ENCODE measurements around the gene CALHM3. TPM values are rescaled to one million over a fixed set of nuclear protein-coding genes. Genes with fewer than 3 reads are reported as not detected.
A peak's percentile ranks its signal among the peaks of the same experiment; 100 is the strongest.
"Not testable (repeated sequence)": the region's sequence is repeated elsewhere in the genome, so short reads cannot be mapped to it uniquely, and the experiment has no call there.

The CALHM3 gene
- total RNA-seq, 1 donor from 2014 or later, result not detected

DNA sequence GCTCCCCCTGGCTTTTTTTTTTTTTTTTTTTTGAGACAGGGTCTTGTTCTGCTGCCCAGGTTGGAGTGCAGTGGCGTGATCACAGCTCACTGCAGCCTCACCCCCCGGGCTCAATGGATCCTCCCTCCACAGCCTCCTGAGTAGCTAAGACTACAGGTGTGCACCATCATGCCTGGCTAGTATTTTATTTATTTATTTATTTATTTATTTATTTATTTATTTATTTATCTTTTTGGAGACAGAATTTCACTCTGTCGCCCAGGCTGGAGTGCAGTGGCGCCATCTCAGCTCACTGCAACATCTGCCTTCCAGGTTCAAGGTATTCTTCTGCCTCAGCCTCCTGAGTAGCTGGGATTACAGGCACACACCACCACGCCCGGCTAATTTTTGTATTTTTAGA lies 24.7 kb upstream of the CALHM3 start:
- DNase-seq (ENCODE audit: low spot score in 2 of 2); FAIRE-seq: not testable (repeated sequence)

DNA sequence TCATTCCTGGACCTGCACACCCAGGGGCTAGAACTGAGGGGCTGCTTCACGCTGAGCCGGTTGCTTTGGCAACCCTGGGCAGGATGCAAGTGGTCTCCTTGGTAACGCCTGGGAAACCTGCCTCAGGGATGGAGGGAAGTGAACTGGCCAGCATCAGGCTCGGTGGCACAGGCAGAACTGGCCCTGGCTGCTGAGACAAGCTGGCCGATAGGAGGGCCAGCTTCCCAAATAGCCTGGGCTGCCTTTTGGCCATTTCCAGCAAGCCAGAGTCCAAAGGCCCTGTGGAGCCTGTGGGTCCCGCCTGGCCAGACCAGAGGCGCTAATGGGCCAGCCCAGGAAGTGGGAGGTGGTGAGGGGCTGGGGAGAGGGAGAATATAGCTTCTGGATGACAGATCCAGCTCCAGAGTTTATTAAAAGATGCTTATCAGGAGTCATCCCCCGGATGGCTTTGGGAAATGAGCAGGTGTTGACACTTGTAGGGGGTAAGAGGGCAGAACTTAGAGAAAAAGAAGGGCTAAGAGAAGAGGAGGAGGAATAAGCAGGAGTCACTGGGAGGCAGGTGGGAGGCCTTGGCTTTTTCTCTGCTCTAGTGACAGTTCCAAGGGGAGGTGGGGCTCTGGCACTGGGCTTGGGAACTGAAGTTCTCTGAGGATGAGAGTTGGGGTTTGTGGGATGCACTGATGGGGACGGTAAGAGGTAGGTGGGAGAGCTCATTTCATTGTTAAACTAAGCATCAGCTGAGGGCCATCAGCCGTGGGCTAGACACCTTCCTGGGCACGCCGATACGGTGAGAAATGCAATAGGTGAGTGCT lies 24.0 kb upstream of the CALHM3 start:
- DNase-seq (ENCODE audit: low spot score in 2 of 2) (no peak), FAIRE-seq (no peak)

DNA sequence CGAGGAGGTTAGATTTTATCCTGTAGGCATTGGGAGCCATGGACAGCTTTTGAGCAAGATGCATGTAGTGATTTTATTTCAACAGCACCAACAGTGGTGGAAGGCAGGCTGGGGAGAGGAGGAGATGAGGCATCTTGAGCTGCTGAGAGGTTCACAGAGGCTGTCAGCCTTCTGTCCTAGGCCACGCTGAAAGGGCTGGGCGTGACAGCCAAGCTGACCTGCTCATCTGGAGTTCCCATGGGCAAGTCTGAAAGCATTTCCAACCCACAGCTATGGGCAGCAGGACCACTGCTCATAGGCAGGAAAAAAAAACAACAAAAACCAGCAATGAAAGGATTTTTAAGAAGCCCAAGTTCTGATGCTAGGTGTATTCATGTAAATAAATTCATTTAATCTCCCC lies 22.1 kb upstream of the CALHM3 start:
- no peak for DNase-seq (ENCODE audit: low spot score in 2 of 2)
- no peak for FAIRE-seq

DNA sequence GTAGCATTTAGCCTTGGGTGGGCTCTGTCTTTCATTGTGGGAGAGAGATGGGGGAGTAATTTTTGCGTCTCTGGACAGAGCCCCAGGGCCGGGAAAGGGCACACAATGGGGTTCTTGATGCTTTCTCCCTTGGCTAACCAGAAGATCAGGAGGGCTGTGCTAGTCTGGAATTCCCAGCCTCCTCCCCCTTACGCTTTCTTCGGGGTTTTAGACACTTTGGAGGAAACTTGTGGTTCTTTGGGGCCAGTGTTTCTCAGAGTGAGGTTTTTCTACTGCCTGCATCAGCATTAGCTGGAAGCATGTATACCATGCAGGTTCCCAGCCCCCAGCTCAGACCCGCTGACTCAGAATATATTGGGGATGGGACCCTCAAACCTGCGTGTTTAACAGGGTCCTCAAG lies 21.4 kb upstream of the CALHM3 start:
- FAIRE-seq, result no peak
- DNase-seq (ENCODE audit: low spot score in 2 of 2), result no peak

DNA sequence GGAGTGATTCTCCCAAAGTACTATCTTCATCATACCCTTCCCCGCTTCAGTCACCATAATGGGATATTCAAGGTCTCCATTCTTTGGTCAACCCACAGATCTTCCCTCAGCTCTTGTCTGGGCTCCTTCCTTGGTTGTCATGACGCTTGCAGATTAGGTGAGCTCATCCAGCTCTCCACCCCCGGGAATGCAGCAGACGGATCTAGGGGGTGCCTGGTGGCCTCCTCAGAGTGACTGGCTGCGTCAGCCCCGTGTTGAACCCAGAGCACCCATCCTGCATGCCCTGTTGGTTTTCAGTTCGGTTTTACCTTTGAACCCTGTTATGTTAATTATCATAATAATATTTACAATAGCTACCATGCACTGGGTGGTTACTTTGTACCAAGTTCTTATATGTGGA lies 20.8 kb upstream of the CALHM3 start:
- FAIRE-seq, result no peak
- DNase-seq (ENCODE audit: low spot score in 2 of 2), result no peak

DNA sequence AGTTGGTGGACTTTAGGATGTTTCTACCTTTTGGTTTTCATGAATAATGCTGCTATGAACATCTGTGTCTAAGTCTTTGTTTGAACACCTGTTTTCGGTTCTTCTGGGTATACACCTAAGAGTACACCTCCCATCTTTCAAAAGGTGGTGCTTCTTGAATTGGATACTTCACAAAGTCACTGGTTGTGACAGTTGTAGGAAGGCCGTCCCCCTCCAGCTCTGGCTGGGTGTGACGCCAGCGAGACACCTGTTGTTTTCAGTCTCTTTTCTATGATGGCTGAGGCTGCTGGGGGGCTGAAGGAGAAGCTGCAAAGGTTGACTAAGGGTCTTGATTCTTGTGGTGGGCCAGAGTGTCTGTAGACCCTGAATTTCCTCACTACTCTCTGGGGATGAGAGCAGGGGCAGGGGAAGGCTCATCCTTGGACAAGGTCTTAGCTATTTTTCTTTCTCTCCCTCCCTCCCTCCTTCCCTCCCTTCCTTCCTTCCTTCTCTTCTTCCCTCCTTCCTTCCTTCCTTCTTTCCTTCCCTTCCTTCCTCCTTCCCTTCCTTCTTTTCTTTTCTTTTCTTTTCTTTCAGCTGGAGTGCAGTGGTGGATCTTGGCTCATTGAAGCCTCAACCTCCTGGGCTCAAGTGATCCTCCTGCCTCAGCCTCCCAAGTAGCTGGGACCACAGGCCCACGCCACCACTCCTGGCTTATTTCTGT lies 20.0 kb upstream of the CALHM3 start:
- FAIRE-seq (no peak), DNase-seq (ENCODE audit: low spot score in 2 of 2) (no peak)

DNA sequence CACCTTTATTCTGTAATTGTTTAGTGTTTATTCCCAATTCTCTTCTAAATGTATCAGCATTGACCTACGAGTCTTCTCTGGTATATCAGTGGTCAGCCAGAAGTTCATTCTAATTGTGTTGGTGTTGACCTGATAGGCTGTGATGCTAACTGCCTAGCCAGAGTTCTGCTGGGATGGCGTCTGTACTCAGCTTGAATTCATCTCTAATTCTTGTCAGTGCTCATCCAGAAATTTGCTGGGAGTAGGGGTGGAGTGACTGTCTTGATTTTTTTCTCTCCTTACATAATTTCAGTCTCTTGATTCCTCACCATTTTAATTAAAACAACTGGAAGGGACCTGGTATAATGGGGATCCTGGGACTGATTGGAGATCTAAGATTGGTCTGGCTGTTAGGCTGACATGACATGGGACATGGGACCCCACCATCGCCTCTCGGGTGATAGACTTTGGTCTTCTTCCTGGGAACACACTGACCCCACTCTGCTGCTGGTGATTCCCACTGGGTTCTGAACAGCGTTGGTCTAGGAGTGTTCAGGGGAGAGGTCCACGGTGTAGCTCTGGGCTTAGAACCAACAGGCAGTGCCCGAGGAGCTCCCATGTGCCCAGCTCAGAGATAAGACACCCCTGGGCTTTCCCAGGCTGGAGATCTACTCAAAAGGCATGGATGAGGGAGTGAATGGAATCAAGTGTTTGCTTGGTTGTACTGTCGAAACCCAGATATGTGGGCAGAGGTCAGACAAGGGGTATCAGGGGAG lies 18.3 kb upstream of the CALHM3 start:
- no peak for DNase-seq (ENCODE audit: low spot score in 2 of 2)
- FAIRE-seq, result no peak

DNA sequence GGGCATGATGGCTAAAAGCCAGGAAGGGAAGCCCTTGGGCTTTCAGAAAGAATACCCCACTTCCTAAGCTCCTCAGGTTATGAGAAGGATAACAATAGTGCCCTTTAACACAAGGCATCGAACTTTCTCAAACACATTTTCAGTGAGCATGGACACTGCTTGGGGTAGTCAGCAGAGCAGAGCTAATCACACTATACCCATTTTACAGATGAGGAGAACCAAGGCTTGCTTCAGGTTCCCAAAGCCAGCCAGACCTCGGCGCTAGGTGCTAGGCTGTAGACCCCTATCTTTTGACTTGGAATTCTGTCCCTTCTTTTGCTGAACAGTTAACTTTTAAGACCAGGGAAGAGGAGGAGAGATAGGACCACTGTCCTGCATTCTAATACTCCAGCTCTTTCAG lies 16.3 kb upstream of the CALHM3 start:
- FAIRE-seq, result no peak
- no peak for DNase-seq (ENCODE audit: low spot score in 2 of 2)

DNA sequence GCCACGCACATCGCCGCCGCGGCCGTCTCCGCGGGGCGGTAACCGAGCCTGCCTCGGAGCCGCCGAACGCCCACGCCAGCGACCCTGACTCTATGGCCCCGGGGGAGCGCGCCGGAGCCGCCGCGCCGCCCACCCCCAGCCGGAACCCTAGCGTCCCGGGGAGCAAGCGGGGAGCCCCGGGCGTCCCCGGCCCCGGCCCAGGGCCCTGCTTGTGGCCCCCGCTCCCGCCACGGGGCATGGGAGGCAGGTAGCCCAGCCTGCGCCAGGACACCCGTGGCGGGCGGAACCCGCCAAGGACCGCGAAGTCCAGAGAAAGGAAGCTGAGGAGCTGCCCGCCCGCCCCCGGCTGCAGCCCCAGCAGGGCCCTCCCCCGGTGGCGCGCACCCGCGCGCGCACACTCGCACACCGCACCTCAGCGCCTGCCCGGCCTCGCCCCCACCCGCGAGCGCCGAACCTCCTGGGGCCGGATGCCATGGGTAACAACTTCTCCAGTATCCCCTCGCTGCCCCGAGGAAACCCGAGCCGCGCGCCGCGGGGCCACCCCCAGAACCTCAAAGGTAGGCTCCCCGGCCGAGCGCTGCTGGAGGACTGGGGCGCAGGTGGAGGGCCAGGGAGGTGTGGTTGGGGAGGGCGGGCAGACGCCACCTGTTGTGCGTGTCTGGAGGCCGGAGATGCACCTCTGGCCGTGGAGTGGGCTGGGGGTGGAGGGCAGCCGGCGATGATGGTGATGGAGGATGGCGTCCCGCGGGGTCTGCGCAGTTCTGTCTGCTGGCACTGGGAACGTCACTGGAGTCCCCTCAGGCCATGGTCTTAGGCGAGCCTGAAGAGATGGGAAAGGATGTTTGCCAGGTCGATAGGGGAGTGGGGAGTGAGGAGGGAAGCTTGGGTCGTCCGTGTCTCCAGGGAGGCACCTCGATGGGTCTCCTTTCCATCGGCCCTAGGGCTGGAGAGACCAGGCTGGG lies 15.2 kb upstream of the CALHM3 start:
- peak; percentile 42 to 44 for DNase-seq (ENCODE audit: low spot score in 2 of 2)
- no peak for FAIRE-seq

DNA sequence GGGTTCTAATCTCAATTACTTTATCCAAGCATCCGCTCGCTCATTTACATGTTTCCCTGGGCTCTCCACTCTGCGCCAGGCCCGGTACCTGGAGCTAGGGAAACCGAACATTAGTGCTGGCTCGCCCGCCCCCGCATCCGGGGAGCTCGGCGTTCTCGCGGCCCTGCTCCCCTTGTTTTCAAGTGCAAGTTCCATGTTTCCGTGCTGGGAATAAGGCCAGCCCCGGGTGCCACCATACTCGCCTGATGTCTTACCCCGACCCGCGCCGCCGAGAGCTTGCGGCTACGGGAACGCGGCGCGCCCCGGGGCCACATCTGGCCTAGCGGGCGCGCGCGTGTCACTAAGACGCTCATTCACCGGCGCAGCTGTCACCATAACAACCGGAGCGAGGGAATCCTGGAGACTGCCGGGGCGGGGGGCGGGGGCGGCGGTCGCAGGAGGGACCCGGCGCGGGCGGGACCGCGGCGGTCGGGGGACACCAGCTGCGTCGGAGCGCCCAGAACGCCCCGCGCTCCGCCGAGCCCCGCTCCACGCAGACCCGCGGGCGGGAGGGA lies 14.4 kb upstream of the CALHM3 start, which contains the start of gene NEURL1:
TSS of gene NEURL1 (plus strand) at position 344 of the 554 bp plus-strand sequence. CDS start 683 bp downstream, outside the sequence.
- no peak for FAIRE-seq
- DNase-seq (ENCODE audit: low spot score in 2 of 2), result peak; percentile 45 to 63

DNA sequence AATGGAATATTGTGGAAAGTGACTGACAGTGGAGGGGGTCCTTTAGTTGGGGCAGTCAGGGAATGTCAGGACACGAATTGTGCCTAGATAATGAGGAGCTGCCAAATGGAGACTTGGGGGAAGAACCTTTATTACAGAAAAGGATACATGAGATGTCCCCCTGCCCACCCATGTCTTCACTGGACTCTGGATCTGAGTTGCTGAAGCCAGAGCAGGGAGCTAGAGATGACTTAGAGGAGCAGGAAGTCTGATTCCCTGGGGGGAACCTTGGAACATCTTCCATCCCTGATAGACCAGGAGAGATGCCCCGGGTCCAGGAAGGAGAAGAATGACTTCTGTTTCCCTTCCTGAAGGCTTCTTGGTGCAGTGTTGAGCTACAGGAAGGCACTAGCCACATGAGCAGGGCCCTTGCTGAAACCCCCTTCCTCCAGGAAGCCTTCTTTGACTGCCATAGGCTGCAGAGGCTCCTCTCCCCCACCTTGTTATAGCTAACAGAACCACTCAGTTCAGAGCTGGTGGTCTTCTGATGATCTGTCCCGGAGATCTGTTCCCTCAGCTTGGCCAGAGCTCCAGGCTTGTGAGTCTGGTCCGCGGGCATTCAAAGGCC lies 13.7 kb upstream of the CALHM3 start:
- DNase-seq (ENCODE audit: low spot score in 2 of 2), result no peak
- no peak for FAIRE-seq

DNA sequence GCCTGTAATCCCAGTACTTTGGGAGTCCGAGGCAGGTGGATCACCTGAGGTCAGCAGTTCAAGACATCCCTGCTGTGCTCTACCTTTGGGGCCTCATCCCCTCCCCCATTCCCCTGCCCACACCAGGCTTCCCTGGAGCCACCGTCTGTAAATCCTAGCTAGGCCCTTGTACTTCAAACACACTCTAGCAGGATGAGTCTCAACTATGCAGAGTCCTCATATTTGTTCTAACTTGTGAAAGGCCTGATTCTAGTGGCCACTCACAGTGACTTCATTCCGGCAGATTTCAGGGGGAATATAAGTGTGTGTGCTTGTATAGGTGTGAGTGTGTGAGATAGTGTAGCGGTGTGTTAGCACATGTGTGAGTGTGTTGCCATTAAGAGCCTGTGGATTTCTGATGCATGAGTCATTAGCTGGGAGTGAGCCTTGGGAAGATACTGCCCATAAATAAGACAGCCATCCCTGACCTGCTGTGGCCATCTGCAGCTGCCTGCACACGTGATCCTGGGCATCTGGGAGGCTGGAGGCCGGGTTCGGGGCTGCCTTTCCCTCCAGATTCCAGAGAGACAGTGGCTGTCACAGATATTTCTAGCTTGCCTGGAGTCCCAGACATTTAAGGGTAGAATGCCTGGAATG lies 12.8 kb upstream of the CALHM3 start:
- DNase-seq (ENCODE audit: low spot score in 2 of 2) (no peak), FAIRE-seq (no peak)

DNA sequence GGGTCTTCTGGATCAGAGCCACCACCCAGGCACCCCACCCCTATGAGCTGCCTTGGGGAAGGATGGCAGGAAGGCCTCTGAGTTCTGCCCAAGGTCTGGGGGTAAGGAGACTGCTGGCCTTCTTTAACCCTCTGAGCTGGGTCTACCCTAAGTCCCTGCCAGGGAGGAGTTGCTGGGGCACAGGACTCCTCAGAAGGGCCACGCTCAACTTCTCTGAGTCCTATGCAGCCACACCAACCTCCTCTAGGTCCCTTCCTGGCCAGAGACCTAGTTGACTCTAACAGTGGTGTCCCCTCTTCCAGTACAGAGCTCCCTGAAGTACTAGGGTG lies 11.9 kb upstream of the CALHM3 start:
- FAIRE-seq (no peak), DNase-seq (ENCODE audit: low spot score in 2 of 2) (no peak)

DNA sequence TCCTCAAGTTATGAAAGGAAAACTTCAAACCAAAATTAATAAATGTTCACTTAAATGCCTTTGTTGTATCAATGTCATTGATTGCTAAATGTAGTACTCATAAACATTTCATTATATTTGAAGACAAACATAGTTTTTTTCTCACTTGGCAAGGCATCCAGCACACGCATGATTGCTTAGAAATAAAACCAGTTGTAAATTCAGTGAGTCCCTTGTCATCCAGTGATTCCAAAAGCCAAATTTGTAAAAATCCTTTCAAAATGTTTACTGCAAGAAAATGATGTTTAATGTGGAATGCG lies 8.3 kb upstream of the CALHM3 start:
- DNase-seq (ENCODE audit: low spot score in 2 of 2) (no peak), FAIRE-seq (no peak)

DNA sequence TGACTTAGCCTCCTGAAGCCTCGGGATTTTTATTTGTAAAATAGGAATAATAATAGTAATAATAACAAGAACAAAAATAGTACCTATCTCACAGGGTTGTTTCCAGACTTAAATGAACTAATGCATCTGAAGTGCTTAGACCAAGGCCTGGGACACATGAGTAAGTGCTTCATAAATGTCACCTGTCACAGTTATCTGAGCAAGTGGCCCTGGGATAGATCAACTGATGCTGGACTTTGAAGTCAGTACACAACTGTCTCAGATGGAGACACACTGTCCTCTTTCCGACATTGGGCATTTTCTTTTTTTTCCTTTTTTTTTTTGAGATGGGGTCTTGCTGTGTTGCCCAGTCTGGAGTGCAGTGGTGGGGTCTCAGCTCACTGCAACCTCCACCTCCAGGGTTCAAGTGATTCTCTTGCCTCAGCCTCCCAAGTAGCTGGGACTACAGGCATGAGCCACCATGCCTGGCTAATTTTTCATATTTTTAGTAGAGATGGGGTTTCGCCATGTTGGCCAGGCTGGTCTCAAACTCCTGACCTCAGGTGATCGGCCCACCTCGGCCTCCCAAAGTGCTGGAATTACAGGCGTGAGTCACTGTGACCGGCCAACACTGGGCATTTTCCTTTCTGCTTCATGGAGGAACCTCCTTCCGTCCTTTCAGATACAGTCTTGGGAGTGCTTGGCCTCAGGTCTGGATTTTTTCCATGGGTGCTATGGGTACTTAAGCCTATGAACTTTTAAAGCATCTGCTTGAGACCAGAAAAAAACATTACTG lies 7.8 kb upstream of the CALHM3 start:
- not testable (repeated sequence) for FAIRE-seq; DNase-seq (ENCODE audit: low spot score in 2 of 2)

DNA sequence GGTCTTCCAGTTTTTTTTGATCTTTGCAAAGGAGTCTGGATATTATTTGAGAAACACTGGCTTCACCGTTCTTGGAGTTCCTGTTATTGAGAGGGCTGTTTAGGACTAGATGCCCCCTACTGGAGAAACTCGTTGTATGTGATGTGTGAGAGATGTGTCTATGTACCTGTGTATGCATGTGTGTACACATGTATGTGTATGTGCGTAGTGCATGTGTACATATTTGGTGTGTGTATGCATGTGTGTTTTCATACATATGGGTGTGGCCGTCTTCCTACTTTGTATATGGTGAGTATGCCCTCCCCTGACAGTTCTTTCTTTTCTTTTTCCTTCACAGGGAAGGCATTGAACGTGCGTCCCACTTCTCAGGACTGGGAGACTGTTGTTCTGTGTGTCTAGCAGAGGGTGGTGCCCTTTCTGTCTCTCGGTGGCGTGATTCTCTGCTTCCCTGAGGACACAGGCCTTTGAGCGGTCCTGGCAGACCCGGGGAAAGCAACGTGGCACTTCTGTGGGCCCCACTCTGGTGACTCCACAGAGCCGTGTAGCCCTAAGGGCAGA lies 3.0 kb upstream of the CALHM3 start:
- FAIRE-seq (no peak), DNase-seq (ENCODE audit: low spot score in 2 of 2) (peak in 1 of 2 donors; percentile 59)

DNA sequence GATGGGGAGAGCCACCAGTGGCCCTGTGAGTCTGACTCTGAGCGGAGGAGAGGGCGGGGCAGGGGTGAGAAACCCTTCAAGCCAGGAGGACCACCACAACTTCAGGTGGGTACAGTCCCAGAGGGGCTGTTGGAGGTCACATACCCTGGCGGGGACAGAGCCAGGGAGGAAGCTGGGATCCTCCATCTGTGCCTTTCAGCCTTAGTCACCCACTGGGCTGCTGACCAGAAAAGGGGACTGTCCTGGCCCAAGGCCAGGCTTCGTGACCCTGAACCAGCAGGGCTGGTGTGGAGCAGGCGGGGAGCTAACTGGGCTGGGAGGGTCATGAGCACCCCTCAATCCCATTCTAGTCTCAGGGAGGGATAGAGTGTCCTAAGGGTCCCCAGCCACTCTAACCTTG lies 1.5 kb upstream of the CALHM3 start:
- FAIRE-seq, result no peak

DNA sequence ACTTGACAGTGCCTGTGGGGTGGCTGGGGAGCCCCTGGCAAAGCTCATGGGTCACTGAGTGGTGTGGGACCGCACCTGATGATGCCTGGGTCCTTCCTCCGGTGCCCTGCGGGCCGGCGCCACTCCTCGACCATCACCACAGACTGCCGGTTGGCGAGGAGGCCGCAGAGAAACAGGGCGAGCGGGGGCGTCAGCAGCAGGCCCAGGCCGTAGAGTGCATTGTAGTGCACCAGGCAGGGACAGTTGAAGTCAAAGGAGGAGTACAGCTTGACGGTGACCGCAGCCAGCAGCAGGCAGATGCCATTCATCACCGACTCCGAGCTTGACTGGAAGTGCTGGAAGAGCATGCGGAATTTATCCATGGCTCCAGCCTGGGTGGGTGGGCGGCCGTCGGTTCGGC lies 369 bp downstream of the CALHM3 start:
- no peak for DNase-seq (ENCODE audit: low spot score in 2 of 2)
- no peak for FAIRE-seq

More for the DNA sequence above, 1.5 kb upstream of the CALHM3 start:
- DNase-seq (ENCODE audit: low spot score in 2 of 2), result no peak
